ENCODE data around the gene PICALM.
"Not testable (repeated sequence)": the region's sequence is repeated elsewhere in the genome, so short reads cannot be mapped to it uniquely, and the experiment has no call there.

PICALM gene

DNA sequence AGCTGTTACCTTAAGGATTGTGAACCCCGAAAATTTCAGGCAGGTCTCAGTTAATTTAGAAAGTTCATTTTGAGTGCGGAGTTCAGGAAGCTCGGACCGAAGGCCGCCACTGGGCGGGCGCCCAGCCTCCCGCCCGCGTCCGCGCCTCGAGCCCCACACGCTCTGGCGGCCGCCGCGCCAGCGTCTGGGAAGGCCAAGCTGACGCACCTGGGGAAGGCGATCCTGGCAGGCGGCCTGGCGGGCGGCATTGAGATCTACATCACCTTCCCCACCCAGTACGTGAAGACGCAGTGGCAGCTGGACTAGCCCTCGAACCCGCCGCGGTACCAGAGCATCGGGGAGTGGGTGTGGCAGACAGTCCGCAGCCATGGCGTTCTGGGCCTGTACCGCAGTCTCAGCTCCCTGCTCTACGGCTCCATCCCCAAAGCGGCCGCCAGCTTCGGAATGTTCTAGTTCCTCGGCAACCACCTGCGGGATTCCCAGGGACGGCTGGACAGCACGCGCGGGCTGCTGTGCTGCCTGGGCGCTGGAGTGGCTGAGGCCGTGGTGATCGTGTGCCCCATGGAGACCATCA is 134.2 kb downstream of the PICALM start:
- TF ChIP-seq, protein P1, sequence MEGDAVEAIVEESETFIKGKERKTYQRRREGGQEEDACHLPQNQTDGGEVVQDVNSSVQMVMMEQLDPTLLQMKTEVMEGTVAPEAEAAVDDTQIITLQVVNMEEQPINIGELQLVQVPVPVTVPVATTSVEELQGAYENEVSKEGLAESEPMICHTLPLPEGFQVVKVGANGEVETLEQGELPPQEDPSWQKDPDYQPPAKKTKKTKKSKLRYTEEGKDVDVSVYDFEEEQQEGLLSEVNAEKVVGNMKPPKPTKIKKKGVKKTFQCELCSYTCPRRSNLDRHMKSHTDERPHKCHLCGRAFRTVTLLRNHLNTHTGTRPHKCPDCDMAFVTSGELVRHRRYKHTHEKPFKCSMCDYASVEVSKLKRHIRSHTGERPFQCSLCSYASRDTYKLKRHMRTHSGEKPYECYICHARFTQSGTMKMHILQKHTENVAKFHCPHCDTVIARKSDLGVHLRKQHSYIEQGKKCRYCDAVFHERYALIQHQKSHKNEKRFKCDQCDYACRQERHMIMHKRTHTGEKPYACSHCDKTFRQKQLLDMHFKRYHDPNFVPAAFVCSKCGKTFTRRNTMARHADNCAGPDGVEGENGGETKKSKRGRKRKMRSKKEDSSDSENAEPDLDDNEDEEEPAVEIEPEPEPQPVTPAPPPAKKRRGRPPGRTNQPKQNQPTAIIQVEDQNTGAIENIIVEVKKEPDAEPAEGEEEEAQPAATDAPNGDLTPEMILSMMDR (IDR thresholded peaks at IDR 0.05; ENCODE audit: insufficient read depth, missing control alignments), result no peak
- FAIRE-seq (no peak), DNase-seq (ENCODE audit: insufficient read length, low spot score) (no peak)

DNA sequence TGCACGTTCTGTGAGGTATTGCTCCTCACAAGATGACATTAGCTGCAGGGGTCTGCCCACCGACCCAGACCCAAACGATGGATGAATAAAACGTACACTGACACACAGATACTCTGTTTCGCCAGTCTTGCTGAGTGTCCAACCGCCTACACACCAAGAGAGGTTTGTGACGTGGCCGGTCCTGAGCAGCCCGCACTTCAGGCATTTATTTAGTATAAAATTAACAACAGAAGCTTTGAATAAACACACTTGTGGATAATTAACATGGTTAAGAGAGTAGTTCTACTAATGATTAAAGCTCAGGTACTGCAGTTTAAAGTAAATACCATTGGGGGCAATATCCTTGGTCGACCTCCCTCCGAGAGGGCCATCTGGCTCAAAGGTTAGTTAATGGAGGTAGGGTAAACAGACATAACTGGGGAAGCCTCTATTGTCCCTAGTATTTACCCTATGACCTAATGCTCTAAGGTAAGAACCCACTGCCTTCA is 138.0 kb downstream of the PICALM start:
- no peak for DNase-seq (ENCODE audit: insufficient read length, low spot score)
- FAIRE-seq, result no peak
- TF ChIP-seq, protein P1 (IDR thresholded peaks at IDR 0.05; ENCODE audit: insufficient read depth, missing control alignments), result no peak

DNA sequence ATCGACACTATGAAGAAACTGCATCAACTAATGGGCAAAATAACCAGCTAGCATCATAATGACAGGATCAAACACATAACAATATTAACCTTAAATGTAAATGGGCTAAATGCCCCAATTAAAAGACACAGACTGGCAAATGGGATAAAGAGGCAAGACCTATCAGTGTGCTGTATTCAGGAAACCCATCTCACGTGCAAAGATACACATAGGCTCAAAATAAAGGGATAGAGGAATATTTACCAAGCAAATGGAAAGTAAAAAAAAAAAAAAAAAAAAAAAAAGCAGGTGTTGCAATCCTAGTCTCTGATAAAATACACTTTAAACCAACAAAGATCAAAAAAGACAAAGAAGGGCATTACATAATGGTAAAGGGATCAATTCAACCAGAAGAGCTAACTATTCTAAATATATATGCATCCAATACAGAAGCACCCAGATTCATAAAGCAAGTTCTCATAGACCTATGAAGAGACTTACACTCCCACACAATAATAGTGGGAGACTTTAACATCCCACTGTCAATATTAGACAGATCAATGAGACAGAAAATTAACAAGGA is 142.2 kb downstream of the PICALM start:
- DNase-seq (ENCODE audit: insufficient read length, low spot score); FAIRE-seq: not testable (repeated sequence)

- no peak for DNase-seq (ENCODE audit: insufficient read length, low spot score)
- TF ChIP-seq, protein P1 (IDR thresholded peaks at IDR 0.05; ENCODE audit: insufficient read depth, missing control alignments), result no peak
- FAIRE-seq, result no peak
Measured at GRCh38 chr11:85923455-85923854, 145.4 kb downstream of the PICALM start.

DNA sequence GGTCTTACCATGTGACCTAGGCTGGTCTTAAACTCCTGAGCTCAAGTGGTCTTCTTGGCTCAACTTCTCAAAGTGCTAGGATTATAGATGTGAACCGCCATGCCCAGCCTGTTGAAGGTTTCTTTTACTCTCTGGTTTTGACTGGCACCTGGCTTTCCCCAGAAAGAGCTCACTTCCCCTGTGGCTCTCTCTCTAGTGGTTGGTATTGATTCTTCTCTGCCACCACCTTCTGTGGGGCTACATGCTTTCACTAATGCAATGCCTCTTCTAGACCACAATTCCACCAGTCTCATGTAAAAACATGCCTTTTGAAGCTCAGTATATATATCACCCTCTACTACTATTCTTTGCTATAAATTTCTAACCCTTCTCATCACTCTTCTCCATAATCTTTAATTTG is 146.5 kb downstream of the PICALM start:
- FAIRE-seq (no peak), DNase-seq (ENCODE audit: insufficient read length, low spot score) (no peak)
- TF ChIP-seq, protein P1 (IDR thresholded peaks at IDR 0.05; ENCODE audit: insufficient read depth, missing control alignments), result no peak

GRCh38 chr11:85918910-85919794 is 149.7 kb downstream of the PICALM start:
- FAIRE-seq (no peak), DNase-seq (ENCODE audit: insufficient read length, low spot score) (no peak)
- TF ChIP-seq, protein P1 (IDR thresholded peaks at IDR 0.05; ENCODE audit: insufficient read depth, missing control alignments), result no peak

GRCh38 chr11:85914425-85914824 is 154.5 kb downstream of the PICALM start:
- TF ChIP-seq, protein P1 (IDR thresholded peaks at IDR 0.05; ENCODE audit: insufficient read depth, missing control alignments), result no peak
- no peak for FAIRE-seq
- DNase-seq (ENCODE audit: insufficient read length, low spot score), result no peak

Measured in D721Med (cell line).